RWPE1 (cell line): ENCODE data around the gene SPO11.

Source experiments
- CTCF ChIA-PET: fragments of 350-600 bp; sonication (Branson Sonifier 250); formaldehyde crosslinking; extraction: SDS; loops from one replicate; lab custom pipeline; 2021; lab: Yijun Ruan, JAX
- POLR2A ChIA-PET: fragments of 400-600 bp; formaldehyde crosslinking; extraction: SDS; loops from one replicate; lab custom pipeline; 2020; ENCODE audit warnings: antibody characterized with exemption; ENCODE audit not compliant: low non-redundant PET; lab: Yijun Ruan, JAX
- DNase-seq: peaks from one replicate; pipeline ENCODE4 v3.0.0; 2012; ENCODE audit warnings: low spot score
- H3K27ac ChIP-seq: fragments of 450-650 bp; 2 replicates; pipeline ENCODE4 v1.5.1; 2017
- TF ChIP-seq, protein P1 (sequence below): fragments of 450-650 bp; conservative IDR thresholded peaks from 2 replicates; pipeline ENCODE4 v1.5.1; 2017; ENCODE audit warnings: low read depth, mild to moderate bottlenecking

SPO11 gene

DNA sequence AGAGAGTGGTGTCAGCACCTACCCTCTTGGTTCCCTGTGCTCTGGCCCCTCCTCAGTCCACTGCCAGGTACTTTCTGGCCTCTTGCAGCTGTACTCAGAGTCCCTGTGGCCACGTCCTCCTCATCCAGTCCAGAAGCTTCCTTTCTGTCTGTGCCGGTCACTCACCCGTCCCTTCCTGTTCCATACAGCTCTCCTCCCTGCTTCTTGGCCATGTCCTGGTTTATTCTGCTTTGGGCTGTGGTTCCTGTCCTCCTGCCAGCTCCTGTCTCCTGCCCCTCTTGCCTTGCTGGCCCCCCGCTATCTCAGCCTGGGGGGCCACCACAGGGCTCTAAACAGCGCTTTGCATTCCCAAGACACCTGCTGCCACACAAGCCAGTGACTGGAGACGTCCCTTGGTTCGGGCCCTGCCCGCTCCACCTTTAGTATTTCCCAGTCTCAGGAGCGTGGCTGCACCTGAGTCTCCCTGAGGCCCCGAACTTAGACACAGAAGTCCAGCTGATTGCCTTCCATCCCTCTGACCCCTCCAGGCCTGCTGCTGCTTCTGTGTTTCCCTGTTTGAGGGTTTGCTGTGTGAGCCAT, 46.1 kb downstream of the SPO11 start:
- DNase-seq: no peak
- CTCF ChIA-PET: interaction anchor here (0.5 kb wide), 1 partner anchor 122 kb away, joined by 3 read pairs; no protein-coding TSS in a partner anchor
- TF ChIP-seq, protein P1, sequence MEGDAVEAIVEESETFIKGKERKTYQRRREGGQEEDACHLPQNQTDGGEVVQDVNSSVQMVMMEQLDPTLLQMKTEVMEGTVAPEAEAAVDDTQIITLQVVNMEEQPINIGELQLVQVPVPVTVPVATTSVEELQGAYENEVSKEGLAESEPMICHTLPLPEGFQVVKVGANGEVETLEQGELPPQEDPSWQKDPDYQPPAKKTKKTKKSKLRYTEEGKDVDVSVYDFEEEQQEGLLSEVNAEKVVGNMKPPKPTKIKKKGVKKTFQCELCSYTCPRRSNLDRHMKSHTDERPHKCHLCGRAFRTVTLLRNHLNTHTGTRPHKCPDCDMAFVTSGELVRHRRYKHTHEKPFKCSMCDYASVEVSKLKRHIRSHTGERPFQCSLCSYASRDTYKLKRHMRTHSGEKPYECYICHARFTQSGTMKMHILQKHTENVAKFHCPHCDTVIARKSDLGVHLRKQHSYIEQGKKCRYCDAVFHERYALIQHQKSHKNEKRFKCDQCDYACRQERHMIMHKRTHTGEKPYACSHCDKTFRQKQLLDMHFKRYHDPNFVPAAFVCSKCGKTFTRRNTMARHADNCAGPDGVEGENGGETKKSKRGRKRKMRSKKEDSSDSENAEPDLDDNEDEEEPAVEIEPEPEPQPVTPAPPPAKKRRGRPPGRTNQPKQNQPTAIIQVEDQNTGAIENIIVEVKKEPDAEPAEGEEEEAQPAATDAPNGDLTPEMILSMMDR: no peak
- H3K27ac ChIP-seq: peak overlapping the region; percentile 17; the same call in 1 of the 2 replicates
- POLR2A ChIA-PET: no interaction called here

DNA sequence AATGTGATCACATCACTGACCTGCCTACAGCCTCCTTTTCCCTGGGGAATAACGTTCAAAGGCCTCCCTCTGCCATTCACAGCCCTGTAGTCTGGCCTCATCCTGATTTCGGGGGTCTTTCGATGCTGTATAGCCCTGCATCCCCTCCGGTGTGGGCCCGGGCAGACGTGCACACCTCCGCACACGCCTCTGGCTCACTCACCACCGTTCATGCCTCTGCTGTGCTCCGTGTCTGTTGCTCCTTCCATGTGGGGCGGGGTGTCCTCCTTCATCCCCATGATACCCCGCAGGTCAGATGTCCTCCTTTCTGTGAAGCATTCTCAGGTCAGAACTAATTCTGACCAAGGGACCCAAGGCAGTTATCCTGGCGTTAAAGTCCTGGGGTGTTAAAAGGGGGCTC, 47.7 kb downstream of the SPO11 start:
- TF ChIP-seq, protein P1: no peak
- no peak overlapping the region for H3K27ac ChIP-seq
- CTCF ChIA-PET: no interaction called here
- no peak for DNase-seq
- POLR2A ChIA-PET: no interaction called here

DNA sequence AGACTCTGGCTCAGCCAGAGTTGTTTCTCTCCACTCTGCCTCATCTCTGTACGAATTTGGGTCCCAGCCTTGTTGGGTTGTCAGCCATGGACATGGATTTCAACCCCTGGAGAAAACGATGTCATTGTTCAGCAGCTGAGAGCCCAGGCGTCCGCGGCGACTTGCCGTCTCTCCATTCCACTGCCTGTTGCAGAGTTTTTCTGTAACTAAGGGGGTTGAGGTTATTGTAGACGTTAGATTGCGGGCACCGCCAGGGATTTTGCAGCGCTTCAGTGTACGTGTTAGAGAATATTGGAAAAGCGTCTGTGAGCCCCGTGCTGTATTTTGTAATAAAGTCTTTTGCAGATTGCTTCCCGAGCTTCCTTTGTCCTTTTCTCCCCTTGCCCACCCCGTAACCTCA, 48.5 kb downstream of the SPO11 start:
- POLR2A ChIA-PET: no interaction called here
- H3K27ac ChIP-seq: 0 out of 2 replicates have a peak overlapping the region, but pooled peaks have one; percentile 1
- CTCF ChIA-PET: no interaction called here
- DNase-seq: no peak
- TF ChIP-seq, protein P1: no peak

DNA sequence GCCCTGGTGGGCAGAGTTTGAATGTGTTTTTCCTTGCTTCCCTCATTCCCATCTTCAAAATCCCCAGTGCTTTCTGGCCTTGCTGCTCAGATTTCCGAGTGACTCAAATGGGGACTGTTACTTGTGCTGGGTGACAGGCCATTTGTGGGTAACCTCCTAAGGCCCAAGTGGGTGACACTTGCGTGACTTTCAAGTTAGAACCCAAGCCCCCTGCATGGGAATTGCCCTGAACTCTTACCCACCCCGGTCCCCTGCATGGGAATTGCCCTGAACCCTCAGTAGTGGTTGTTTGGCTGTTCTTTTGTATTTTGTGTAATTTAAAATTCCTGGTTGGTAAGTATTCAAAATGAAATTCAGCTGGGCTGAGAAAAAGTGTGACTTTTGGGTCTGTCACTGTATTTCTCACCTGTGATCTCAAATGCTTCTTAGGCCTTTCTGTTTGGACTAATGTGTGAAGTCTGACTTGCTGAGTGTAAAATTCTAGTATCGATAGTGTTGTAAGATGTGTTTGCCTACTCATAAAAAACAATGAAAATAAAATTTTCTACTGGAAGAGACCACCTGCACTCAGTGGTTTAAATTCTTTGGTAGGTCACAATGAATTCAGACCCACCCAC, 49.2 kb downstream of the SPO11 start:
- TF ChIP-seq, protein P1: no peak
- POLR2A ChIA-PET: no interaction called here

DNA sequence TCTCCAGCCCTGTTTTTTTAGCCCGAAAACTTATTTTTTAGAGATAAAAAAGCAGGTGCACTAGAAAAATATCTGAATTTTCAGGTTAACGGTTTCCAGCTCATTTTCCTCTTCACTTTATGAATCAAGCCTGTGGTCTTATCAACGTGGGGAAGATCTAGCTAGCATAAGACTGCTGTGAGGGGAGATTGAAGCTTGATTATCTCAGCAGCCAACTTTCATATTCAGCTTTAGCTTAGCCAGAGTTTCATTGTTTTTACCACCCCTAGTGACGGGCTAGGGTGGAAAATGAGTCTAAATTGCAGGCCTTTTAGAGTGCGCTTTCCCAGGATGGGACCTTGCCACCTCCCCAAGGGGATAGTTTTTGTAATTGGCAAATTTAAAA, 49.7 kb downstream of the SPO11 start:
- no peak overlapping the region for H3K27ac ChIP-seq
- DNase-seq: no peak
- TF ChIP-seq, protein P1: no peak
- POLR2A ChIA-PET: no interaction called here
- CTCF ChIA-PET: interaction anchor here (0.6 to 1.4 kb wide), 5 partner anchors 10 to 244 kb away, joined by 3 to 6 read pairs (median 4); no protein-coding TSS in a partner anchor

More for the DNA sequence above, 49.2 kb downstream of the SPO11 start:
- DNase-seq: no peak
- CTCF ChIA-PET: interaction anchor here (0.6 to 1.0 kb wide), 2 partner anchors 14 to 55 kb away, joined by 3 to 6 read pairs; no protein-coding TSS in a partner anchor
- 0 out of 2 replicates have a peak overlapping the region, but pooled peaks have one; percentile 1 for H3K27ac ChIP-seq

DNA sequence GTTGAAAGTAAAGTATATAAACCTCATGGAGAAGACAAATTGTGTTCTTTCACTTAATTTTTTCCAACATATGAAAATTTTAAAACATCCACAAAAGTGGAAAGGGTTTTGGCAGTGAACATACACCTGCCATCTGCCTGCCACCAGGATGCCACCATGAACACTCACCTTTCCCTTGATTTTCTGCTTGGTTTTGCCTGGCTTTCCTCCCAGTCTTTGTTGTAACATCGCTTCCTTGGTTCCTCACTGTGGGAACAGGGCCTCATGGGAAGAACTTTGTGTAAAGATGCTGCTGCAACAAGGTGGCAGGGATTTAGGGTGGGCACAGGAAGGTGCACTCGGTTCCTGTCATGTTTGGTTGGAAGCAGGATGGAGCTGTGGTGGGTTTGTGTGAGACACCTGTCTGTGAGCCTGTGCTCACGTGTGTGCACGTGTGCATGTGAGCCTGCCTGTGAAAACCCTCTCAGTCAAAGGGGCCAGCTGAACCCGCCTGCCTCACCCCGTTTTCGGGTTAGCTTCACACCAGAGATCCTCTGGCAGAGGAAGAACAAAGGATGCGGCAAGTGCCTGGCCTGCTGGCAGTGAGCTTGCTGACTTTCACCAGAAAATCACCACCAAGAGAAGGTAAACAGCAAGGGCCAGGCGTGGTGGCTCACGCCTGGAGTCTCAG, 50.6 kb downstream of the SPO11 start:
- ChIA-PET CTCF (interaction anchor here (0.5 to 1.4 kb wide), 5 partner anchors 11 to 119 kb away, joined by 3 to 5 read pairs (median 4); no protein-coding TSS in a partner anchor), POLR2A (no interaction called here)
- no peak for DNase-seq
- TF ChIP-seq, protein P1: no peak
- H3K27ac ChIP-seq: peak overlapping the region; percentile 12
